ENCODE results near the gene OPN4.

OPN4 gene

GRCh38 chr10:86705139-86705538 lies 50.8 kb downstream of the OPN4 start:
- no peak for DNase-seq

GRCh38 chr10:86705905-86706304 lies 51.6 kb downstream of the OPN4 start:
- no peak for DNase-seq

- DNase-seq = no peak
These were observed 52.1 kb downstream of the OPN4 start for GRCh38 chr10:86706401-86706841.

DNA sequence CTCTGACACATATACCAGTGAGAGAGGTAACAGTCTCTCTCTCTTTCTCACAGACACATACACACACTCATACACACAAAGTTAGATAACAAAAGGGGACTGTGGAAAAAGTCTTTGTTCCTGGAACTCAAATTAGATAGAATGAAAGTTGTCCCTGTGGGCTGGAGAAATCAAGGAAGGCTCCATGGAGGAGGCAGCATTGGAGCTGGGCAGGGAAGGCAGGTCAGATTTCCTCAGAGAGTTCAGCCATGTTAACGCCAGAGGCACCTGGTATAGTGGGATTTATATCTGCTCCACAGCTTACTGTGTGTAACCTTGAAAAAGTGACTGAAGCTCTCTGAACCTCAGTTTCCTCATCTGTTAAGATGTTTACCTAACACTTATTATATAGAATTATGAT lies 52.6 kb downstream of the OPN4 start:
- DNase-seq = no peak

DNA sequence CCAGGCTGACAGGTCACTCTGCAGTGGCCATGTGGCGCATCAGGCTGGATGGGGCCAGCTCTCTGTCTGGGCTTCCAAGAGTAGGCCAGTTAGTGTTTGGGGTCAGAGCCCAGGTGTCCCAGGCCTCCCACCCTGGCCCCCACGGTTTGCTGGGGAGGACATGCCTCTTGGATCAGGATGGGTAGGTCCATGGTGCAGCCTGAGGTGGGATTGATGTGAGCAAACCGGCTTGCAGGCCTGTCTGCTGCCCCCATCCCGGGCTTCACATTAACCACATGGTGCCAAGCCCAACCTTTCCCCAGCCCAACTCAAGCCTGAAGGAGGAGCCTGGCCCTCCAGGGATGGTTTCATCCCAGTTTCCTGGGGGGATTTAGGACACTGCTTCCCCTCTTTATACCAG lies 53.2 kb downstream of the OPN4 start:
- DNase-seq = no peak

- no peak for DNase-seq
These were observed 53.9 kb downstream of the OPN4 start for GRCh38 chr10:86708068-86708782.

DNA sequence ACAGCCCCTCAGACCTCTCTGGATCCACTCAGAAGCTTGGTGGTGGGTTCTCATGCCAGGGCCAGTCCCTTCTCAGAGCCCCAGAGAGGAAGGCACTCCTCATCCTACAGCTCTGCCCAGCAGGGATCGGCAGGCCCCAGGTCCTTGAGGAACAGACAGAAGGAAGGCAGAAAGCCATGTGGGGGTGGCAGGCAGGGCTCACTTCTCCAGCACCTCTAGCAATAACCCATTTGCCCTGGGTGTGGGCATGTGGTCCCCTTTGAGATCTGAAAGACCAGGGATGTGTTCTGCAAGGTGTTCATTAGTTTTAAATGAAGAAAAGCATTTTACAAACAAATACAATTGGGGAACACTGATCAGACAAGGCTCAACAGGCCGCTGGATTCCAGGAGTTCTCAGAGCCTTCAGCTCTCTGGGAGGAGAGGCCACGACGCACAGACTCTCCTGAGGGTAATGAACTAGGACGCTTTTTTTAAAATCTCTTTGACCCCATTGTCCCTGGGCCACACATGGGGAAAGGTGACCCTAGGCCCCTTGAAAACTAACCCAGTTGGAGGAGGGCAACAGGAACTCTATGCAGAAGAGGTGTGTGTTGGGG lies 54.5 kb downstream of the OPN4 start:
- no peak for DNase-seq

DNA sequence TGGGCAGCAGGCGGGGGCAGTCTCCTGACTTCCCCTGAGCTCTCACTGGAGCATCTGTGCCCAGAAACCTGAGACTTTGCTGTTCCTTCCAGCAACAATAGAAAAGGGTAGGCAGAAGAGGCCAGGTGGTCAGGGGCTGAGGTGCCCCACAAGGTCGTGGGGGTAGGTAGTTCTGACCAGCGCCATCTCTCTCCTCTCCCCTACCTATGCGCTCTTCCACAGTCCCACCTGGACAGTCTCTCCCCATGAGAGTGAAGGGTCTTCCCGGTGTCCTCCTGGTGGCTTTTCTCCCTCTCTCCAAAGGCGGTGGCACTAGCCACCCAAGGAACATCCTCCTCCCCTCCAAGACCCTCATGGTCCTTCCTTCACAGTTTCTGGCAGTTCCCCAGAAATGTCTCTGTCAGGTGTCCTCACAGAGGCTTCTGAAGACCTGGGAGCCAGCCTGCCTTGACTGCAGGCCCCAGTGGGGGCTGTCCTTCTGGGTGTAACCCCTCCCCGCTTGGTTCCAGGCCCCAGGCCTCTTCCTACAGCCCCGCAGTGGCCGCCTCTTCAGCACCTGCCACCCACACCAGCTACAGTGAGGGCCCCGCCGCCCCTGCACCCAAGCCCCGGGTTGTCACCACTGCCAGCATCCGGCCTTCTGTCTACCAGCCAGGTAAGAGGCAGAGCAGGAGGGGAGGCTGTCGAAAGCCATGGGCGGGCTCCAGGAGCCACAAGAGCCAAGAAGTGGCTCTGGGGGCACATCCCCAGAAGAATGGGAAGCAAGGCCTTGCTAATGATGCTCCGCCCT lies 55.2 kb downstream of the OPN4 start:
- DNase-seq = no peak

- DNase-seq = peak; percentile 7
These were observed 56.7 kb downstream of the OPN4 start for GRCh38 chr10:86710987-86711512.

- no peak for DNase-seq
These were observed 57.4 kb downstream of the OPN4 start for GRCh38 chr10:86711513-86712316.

DNA sequence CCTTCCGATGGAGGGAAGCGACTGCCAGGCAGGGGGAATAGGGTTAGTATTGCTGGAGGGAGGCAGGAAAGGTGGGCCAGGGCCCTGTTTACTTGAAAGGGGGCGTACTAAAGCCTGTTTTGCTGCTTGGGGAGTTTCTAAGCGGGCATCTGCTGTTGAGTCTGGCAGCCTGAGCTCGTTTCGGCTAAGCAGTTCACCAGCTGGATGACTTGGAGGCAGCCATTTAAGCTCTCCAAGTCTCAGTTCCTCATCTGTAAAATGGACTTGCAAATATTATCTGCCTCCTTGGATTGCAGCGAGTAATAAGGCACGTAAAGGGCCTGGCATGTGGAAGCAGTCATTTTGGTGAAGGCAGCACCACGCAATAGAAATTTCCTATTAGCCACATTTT lies 58.0 kb downstream of the OPN4 start:
- DNase-seq = no peak

DNA sequence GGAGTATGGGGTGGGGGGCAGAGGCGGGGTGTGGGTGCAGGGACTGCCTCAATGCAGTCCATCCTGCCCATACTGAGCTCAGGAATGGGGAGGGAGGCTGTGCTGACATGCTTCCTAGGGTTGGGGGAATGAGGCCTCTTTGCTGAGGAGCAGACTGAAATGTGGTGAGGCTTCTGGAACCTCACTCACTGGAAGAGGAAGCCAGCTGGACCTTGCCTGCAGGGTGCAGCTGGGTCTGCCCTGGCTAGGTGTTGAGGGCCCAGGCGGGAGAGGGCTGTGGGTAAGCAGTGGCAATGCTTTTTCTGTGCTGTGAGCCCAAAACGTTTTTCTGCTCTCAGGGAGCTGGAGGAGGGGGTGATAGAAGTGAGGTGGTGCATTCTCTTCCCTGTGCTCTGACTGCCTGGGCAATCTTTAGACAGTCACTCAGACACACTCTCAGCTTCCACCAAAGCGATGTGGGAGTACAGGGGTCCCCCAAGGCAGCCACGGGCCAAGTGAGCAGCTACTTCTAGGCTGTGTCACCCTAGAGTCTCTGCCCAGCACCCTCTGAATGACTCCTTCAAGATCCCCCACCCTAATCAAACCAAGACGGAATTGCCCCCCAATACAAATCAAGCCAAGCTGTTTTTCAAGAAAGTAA lies 60.9 kb downstream of the OPN4 start:
- DNase-seq = no peak

DNA sequence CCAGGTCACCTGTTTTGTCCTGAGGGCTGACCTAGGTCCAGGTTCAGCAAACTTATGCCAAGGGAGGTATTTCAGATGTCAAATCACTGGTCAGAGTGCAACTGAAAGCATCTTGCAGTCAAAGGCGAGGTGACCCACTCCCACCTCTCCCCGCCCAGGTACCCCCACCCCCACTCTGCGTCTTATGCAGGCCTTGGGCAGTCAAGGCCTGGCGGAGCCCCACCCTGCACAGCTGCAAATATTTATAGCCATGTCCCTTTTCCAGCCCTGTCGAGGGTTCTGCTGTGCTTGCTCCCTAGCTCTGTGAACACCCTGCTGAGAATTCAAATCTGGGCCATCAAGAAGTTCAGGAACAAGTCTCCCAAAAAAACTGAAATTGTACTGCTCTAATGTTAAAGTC lies 61.5 kb downstream of the OPN4 start:
- DNase-seq = no peak
